Measurements from ENCODE around the gene ADAM8. TPM values are rescaled to one million over a fixed set of nuclear protein-coding genes. Genes with fewer than 3 reads are reported as not detected.
A peak's percentile ranks its signal among the peaks of the same experiment; 100 is the strongest.
"Not testable (repeated sequence)": the region's sequence is repeated elsewhere in the genome, so short reads cannot be mapped to it uniquely, and the experiment has no call there.

ADAM8 gene
- total and polyA plus RNA-seq, 10 of the 15 experiments (the other 5 are each of a cell fraction or from before 2014, with no cell fraction given): 0.37 to 92.7 (median 21.7) TPM

DNA sequence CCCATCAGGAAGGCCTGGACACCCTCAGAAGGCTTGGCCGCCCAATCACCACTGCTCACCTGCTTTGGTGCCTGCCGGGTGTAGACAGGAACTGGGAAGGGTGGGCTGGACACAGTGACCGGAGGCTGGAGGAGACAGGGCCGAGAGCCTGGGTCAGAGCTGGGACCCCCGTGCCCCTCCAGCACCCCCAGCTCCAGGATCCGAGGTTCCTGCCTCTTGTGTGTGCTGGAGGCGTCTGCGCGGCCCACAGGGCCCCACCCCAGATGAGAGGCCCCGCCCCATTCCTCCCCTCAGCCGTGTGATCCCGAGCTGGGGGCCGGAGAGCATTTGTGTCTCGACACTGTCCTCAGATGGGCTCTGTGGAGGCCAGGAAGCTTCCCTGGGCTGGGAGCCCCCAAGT is 9.4 kb downstream of the ADAM8 start (continued):
- TF ChIP-seq, protein P1, sequence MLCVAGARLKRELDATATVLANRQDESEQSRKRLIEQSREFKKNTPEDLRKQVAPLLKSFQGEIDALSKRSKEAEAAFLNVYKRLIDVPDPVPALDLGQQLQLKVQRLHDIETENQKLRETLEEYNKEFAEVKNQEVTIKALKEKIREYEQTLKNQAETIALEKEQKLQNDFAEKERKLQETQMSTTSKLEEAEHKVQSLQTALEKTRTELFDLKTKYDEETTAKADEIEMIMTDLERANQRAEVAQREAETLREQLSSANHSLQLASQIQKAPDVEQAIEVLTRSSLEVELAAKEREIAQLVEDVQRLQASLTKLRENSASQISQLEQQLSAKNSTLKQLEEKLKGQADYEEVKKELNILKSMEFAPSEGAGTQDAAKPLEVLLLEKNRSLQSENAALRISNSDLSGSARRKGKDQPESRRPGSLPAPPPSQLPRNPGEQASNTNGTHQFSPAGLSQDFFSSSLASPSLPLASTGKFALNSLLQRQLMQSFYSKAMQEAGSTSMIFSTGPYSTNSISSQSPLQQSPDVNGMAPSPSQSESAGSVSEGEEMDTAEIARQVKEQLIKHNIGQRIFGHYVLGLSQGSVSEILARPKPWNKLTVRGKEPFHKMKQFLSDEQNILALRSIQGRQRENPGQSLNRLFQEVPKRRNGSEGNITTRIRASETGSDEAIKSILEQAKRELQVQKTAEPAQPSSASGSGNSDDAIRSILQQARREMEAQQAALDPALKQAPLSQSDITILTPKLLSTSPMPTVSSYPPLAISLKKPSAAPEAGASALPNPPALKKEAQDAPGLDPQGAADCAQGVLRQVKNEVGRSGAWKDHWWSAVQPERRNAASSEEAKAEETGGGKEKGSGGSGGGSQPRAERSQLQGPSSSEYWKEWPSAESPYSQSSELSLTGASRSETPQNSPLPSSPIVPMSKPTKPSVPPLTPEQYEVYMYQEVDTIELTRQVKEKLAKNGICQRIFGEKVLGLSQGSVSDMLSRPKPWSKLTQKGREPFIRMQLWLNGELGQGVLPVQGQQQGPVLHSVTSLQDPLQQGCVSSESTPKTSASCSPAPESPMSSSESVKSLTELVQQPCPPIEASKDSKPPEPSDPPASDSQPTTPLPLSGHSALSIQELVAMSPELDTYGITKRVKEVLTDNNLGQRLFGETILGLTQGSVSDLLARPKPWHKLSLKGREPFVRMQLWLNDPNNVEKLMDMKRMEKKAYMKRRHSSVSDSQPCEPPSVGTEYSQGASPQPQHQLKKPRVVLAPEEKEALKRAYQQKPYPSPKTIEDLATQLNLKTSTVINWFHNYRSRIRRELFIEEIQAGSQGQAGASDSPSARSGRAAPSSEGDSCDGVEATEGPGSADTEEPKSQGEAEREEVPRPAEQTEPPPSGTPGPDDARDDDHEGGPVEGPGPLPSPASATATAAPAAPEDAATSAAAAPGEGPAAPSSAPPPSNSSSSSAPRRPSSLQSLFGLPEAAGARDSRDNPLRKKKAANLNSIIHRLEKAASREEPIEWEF (IDR thresholded peaks at IDR 0.05; ENCODE audit: insufficient replicate concordance, low read depth, low read length): no peak
- TF ChIP-seq GABPA (IDR thresholded peaks at IDR 0.05; ENCODE audit: low read depth) (no peak), ESRRA (IDR thresholded peaks at IDR 0.05; ENCODE audit: low read length) (no peak)

DNA sequence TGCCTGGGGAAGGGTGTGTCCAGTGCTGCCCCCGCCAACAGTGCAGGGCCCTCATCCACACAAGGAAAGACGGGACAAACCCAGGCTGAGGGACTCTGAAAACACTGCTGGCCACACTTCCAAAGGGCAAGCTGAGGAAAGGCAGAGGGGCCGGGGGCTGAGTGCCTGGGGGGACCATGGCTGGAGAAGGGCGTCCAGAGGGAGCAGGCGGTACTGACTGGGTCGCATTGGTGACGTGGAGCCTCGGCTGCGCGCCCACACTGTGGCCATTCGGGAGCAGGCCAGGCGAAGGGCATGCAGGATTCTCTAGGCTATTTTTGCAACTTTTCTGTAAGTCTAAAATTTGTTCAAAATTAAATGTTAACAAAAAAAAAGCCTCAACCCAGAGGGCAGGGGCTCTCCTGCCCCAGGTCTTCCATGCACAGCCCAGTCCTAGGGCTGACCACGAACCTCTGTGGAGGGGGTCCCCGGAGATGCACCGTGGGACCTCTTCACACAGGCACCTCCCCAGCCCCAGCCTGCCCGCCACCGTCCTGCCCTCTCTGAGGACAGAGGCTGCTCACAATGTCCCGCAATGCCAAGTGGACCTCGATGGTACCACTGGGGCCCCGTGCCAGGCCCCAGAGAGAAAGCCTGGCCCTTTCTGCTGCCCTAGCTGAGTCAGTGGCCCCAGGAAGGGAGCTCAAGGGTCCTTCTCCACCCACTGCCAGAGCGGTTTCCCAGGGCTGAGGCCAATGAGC is 10.4 kb downstream of the ADAM8 start:
- BruUV-seq (replicated peaks): no TSS peak
- RAD21 ChIA-PET (ENCODE audit: unreplicated experiment): no interaction called here
- no peaks in the 10 kb centered on the region for H3K79me2 ChIP-seq (ENCODE audit: control insufficient read depth, insufficient read depth, low read length)
- SMC1A ChIA-PET (ENCODE audit: uncharacterized antibody, unreplicated experiment): no interaction called here
- peaks cover 9 to 25% of the 10 kb centered on the region in 2 experiments for H3K36me3 ChIP-seq (ENCODE audit: control insufficient read depth in 2 of 2, insufficient read depth in 2 of 2, low read length in 1 of 2)
- no peak for DNase-seq (ENCODE audit: low read depth, low spot score)
- H3K4me1 ChIP-seq (ENCODE audit: control insufficient read depth, insufficient read depth, low read length): peaks cover under 1% of the 10 kb centered on the region; the same call in 1 of the 2 replicates
- intact Hi-C loops (cut with micrococcal nuclease; ENCODE audit: unreplicated experiment) (no loop called here), in situ Hi-C loops (cut with MboI) (no loop called here)
- H3K27ac ChIP-seq (ENCODE audit: control insufficient read depth, insufficient read depth): no peak overlapping the region
- no peak overlapping the region for H3K4me3 ChIP-seq
- no peaks in the 10 kb centered on the region for H3K9me3 ChIP-seq (replicated peaks; ENCODE audit: control insufficient read depth, insufficient read depth, low read length)
- no peaks in the 10 kb centered on the region for H3K27me3 ChIP-seq (replicated peaks in 1 of 2; ENCODE audit: control insufficient read depth in 2 of 2, insufficient read depth in 2 of 2, low read length in 1 of 2)
- no peak for FAIRE-seq
- ATAC-seq: no peak
- no peak overlapping the region for H2AFZ ChIP-seq (ENCODE audit: control insufficient read depth, low read depth, low read length)
- H3K9ac ChIP-seq (ENCODE audit: control insufficient read depth, insufficient read depth, low read length): no peak overlapping the region
- no peak overlapping the region for H3K4me2 ChIP-seq (ENCODE audit: control insufficient read depth, insufficient read depth)
- no peaks in the 10 kb centered on the region for H4K20me1 ChIP-seq (ENCODE audit: control insufficient read depth, insufficient read depth)
- 90% methylated on average over 21 of the region's 21 CpGs for WGBS (ENCODE audit: insufficient coverage, insufficient replicate concordance, low lambda C conversion rate, missing lambda C conversion rate)
- CTCF ChIA-PET: no interaction called here
- POLR2A ChIA-PET: interaction anchor here (0.7 to 1.0 kb wide), 2 partner anchors 9 to 10 kb away, joined by 3 to 5 read pairs; no protein-coding TSS in a partner anchor
- 0 out of 2 replicates have a peak, but pooled peaks have one; percentile 14 for TF ChIP-seq POLR2A (IDR thresholded peaks at IDR 0.05; ENCODE audit: low read depth, low read length)
- no peak for TF ChIP-seq BCL11A (IDR thresholded peaks at IDR 0.05; ENCODE audit: low read depth, low read length)
- TF ChIP-seq FOS (IDR thresholded peaks at IDR 0.05; ENCODE audit: borderline replicate concordance, extremely low read depth, insufficient read length): no peak

DNA sequence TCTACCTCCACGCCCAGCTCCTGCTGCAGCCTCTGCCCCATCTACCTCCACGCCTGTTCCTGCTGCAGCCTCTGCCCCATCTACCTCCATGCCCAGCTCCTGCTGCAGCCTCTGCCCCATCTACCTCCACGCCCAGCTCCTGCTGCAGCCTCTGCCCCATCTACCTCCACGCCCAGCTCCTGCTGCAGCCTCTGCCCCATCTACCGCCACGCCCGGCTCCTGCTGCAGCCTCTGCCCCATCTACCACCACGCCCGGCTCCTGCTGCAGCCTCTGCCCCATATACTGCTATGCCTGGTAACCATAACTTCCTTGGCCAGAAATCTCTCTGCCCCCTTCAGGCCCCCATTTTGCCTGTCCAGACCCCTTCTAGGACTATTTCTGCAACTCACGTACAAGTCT is 11.6 kb downstream of the ADAM8 start:
- RAD21 ChIA-PET (ENCODE audit: unreplicated experiment); H3K27ac ChIP-seq (ENCODE audit: control insufficient read depth, insufficient read depth); H4K20me1 ChIP-seq (ENCODE audit: control insufficient read depth, insufficient read depth); CTCF ChIA-PET; H3K4me3 ChIP-seq; DNase-seq (ENCODE audit: low read depth, low spot score); H3K4me1 ChIP-seq (ENCODE audit: control insufficient read depth, insufficient read depth, low read length); H2AFZ ChIP-seq (ENCODE audit: control insufficient read depth, low read depth, low read length); FAIRE-seq; H3K27me3 ChIP-seq (replicated peaks in 1 of 2; ENCODE audit: control insufficient read depth in 2 of 2, insufficient read depth in 2 of 2, low read length in 1 of 2); H3K9ac ChIP-seq (ENCODE audit: control insufficient read depth, insufficient read depth, low read length); H3K79me2 ChIP-seq (ENCODE audit: control insufficient read depth, insufficient read depth, low read length); H3K4me2 ChIP-seq (ENCODE audit: control insufficient read depth, insufficient read depth); ATAC-seq; in situ Hi-C loops (cut with MboI); BruUV-seq (replicated peaks); SMC1A ChIA-PET (ENCODE audit: uncharacterized antibody, unreplicated experiment); intact Hi-C loops (cut with micrococcal nuclease; ENCODE audit: unreplicated experiment); H3K9me3 ChIP-seq (replicated peaks; ENCODE audit: control insufficient read depth, insufficient read depth, low read length): not testable (repeated sequence)
- POLR2A ChIA-PET: interaction anchor here (1.0 kb wide), 1 partner anchor 10 kb away, joined by 5 read pairs; no protein-coding TSS in a partner anchor
- 40% methylated on average over 8 of the region's 10 CpGs for WGBS (ENCODE audit: insufficient coverage, insufficient replicate concordance, low lambda C conversion rate, missing lambda C conversion rate)
- peaks cover 8 to 14% of the 10 kb centered on the region in 2 experiments for H3K36me3 ChIP-seq (ENCODE audit: control insufficient read depth in 2 of 2, insufficient read depth in 2 of 2, low read length in 1 of 2)
